ENCODE data around the gene TBL2. TPM values are rescaled to one million over a fixed set of nuclear protein-coding genes. Genes with fewer than 3 reads are reported as not detected.

TBL2 gene
- total RNA-seq, 1 experiment from 2014 or later, result 62.8 TPM

GRCh38 chr7:73599151-73599882 is 20.9 kb upstream of the TBL2 start:
- ChIA-PET CTCF (no interaction called here), POLR2A (ENCODE audit: unreplicated experiment) (interaction anchor here (0.6 to 0.7 kb wide), 2 partner anchors 46 kb away, joined by 3 read pairs; no protein-coding TSS in a partner anchor)
- H3K27ac ChIP-seq (ENCODE audit: low read length), result no peak overlapping the region
- intact Hi-C loops (cut with micrococcal nuclease), result no loop called here
- no peaks in the 10 kb centered on the region for H4K20me1 ChIP-seq (ENCODE audit: low read length)
- DNase-seq (no peak), ATAC-seq (no peak)
- no peak overlapping the region for H3K4me2 ChIP-seq (ENCODE audit: low read length)
- no peaks in the 10 kb centered on the region for H3K9me3 ChIP-seq (ENCODE audit: low read length)
- no peaks in the 10 kb centered on the region for H3F3A ChIP-seq (ENCODE audit: low read length, unreplicated experiment)
- no peak overlapping the region for H2AFZ ChIP-seq (ENCODE audit: low read length)
- no peaks in the 10 kb centered on the region for H3K36me3 ChIP-seq (ENCODE audit: low read depth, low read length)
- H3K9me2 ChIP-seq (replicated peaks; ENCODE audit: low read length), result no peaks in the 10 kb centered on the region
- H3K79me2 ChIP-seq (ENCODE audit: low read length), result no peaks in the 10 kb centered on the region
- no peak for TF ChIP-seq CTCF (conservative IDR thresholded peaks at IDR 0.05; ENCODE audit: low read depth, low read length)
- no peak for TF ChIP-seq EZH2 (IDR thresholded peaks at IDR 0.05; ENCODE audit: low read length, unreplicated experiment)
- no peak for TF ChIP-seq EZH2phosphoT487 (IDR thresholded peaks at IDR 0.05; ENCODE audit: borderline replicate concordance, low read length)
- BruUV-seq (replicated peaks), result no TSS peak
- H3K9ac ChIP-seq (ENCODE audit: low read length), result no peak overlapping the region
- H3K27me3 ChIP-seq (ENCODE audit: low read length), result no peaks in the 10 kb centered on the region
- H3K4me3 ChIP-seq (ENCODE audit: low read length), result no peak overlapping the region
- no peaks in the 10 kb centered on the region for H3K4me1 ChIP-seq (ENCODE audit: insufficient read depth, low read length)

- Histone ChIP-seq H3K4me1 (ENCODE audit: insufficient read depth, low read length) (no peaks in the 10 kb centered on the region), H2AFZ (ENCODE audit: low read length) (no peak overlapping the region), H3K27me3 (ENCODE audit: low read length) (no peaks in the 10 kb centered on the region), H3K27ac (ENCODE audit: low read length) (no peak overlapping the region), H3K4me2 (ENCODE audit: low read length) (no peak overlapping the region), H3K9me3 (ENCODE audit: low read length) (no peaks in the 10 kb centered on the region), H4K20me1 (ENCODE audit: low read length) (no peaks in the 10 kb centered on the region), H3K9ac (ENCODE audit: low read length) (no peak overlapping the region), H3K79me2 (ENCODE audit: low read length) (no peaks in the 10 kb centered on the region), H3K36me3 (ENCODE audit: low read depth, low read length) (no peaks in the 10 kb centered on the region), H3K9me2 (replicated peaks; ENCODE audit: low read length) (no peaks in the 10 kb centered on the region), H3K4me3 (ENCODE audit: low read length) (no peak overlapping the region), H3F3A (ENCODE audit: low read length, unreplicated experiment) (no peaks in the 10 kb centered on the region)
- intact Hi-C loops (cut with micrococcal nuclease), result no loop called here
- TF ChIP-seq EZH2phosphoT487 (IDR thresholded peaks at IDR 0.05; ENCODE audit: borderline replicate concordance, low read length) (no peak), EZH2 (IDR thresholded peaks at IDR 0.05; ENCODE audit: low read length, unreplicated experiment) (no peak), CTCF (conservative IDR thresholded peaks at IDR 0.05; ENCODE audit: low read depth, low read length) (no peak)
- ChIA-PET POLR2A (ENCODE audit: unreplicated experiment) (no interaction called here), CTCF (no interaction called here)
- BruUV-seq (replicated peaks), result no TSS peak
- ATAC-seq (no peak), DNase-seq (no peak)
These were observed 19.8 kb upstream of the TBL2 start for GRCh38 chr7:73597978-73598782.

Measured in PC-3 (cell line).